Ovary (tissue), 9 donors: ENCODE measurements around the gene ADCY5. TPM values are rescaled to one million over a fixed set of nuclear protein-coding genes. Genes with fewer than 3 reads are reported as not detected.

Experiments used
- DNase-seq, 5 donors: peaks; one replicate each; pipeline ENCODE4 v3.0.0-alpha.2; 2019 to 2020
- H3K27ac ChIP-seq, 2 donors: fragments of 200-600 bp; one replicate each; pipeline versions ENCODE4 v1.5.1 to v1.8.0; 2019 to 2022
- H3K27me3 ChIP-seq: fragments of 200-600 bp; one replicate; pipeline ENCODE4 v1.8.0; 2022
- H3K36me3 ChIP-seq: fragments of 200-600 bp; sonication (generic); one replicate; pipeline ENCODE4 v1.5.1; 2019
- H3K4me1 ChIP-seq: one replicate; pipeline ENCODE4 v1.8.1; 2013; ENCODE audit warnings: mild to moderate bottlenecking, moderate library complexity; ENCODE audit not compliant: insufficient read depth
- H3K4me3 ChIP-seq: fragments of 200-600 bp; sonication (generic); one replicate; pipeline ENCODE4 v1.5.1; 2017
- H3K9me3 ChIP-seq, 2 donors: fragments of 200-600 bp in 1 of 2; sonication (generic) in 1 of 2; one replicate each; pipeline versions ENCODE4 v1.5.1 to v1.8.1; 2013 to 2019; ENCODE audit warnings: mild to moderate bottlenecking in 1 of 2, moderate library complexity in 1 of 2
- CTCF ChIP-seq, 3 donors: fragments of 450-650 bp in 2 of 3; fragments of 200-600 bp in 1 of 3; IDR thresholded peaks; one replicate each; pipeline versions ENCODE4 v1.5.1 to v1.8.0; 2016 to 2022; ENCODE audit warnings: antibody characterized with exemption in 3 of 3, mild to moderate bottlenecking in 1 of 3
- EP300 ChIP-seq: sonication (generic); formaldehyde crosslinking; IDR thresholded peaks from one replicate; pipeline ENCODE4 v1.6.1; 2017; ENCODE audit warnings: antibody characterized with exemption
- POLR2A ChIP-seq: fragments of 450-650 bp; IDR thresholded peaks from one replicate; pipeline ENCODE4 v1.6.1; 2017; ENCODE audit warnings: antibody characterized with exemption, mild to moderate bottlenecking, moderate library complexity
- WGBS, 3 donors: extraction: QIAGEN DNeasy Blood & Tissue Kit in 1 of 3; methylation state at CpG; one replicate each; pipeline versions ENCODE4 v1.1.5 to v1.1.7; 2013 to 2017; 5-methylcytosine and 5-hydroxymethylcytosine counted together
- intact Hi-C, 4 donors: fragments of 100-400 bp; cut with DNase I; formaldehyde crosslinking; loops; one replicate each; pipeline versions ENCODE4 v1.11.0 to v1.15.1; 2022 to 2023
- polyA plus RNA-seq, 2 donors: library from polyadenylated mRNA; stranded (reverse); fragments of 200-250 nt in 1 of 2; fragments of 350-450 nt in 1 of 2; fragmentation: Illumina TruSeq in 1 of 2; extraction: RNeasy Lipid Tissue Mini Kit (QIAGEN cat#74804) in 1 of 2; gene quantifications; one replicate each; pipeline ENCODE4 v1.2.3, GENCODE V29; 2013 to 2014
- total RNA-seq, 7 donors: library from RNA; depleted of rRNA in 2 of 7; stranded (reverse); fragments of >200 nt in 2 of 7; fragmentation: NEBNext Ultra II Directional in 3 of 7; extraction: Animal tissue kit (Norgen Biotek cat#: 25700) in 3 of 7; gene quantifications; one replicate each; pipeline versions ENCODE4 v1.1.0 to v1.2.4, GENCODE V29; 2016 to 2023
- donor health status: DM: no; HTN: no; CAD: no; lungs with moderate emphysema.
- donor health status: DM: no; HTN: no; CAD: no.
- donor health status: Bipolar disorder and iron deficiency.
- donor health status: DM: yes; HTN: yes; CAD: no.
- donor health status: DM: no; HTN: no; CAD: no.
- donor health status: DM: yes; HTN: yes; CAD: no.

The ADCY5 gene
- total and polyA plus RNA-seq, 9 donors: 5.3 to 36.2 (median 20.3) TPM

- H3K27ac ChIP-seq: no peak overlapping the region
- TF ChIP-seq POLR2A (no peak), EP300 (no peak), CTCF (IDR thresholded peaks at IDR 0.05) (no peak)
- DNase-seq: no peak
- no peaks in the 10 kb centered on the region for H3K36me3 ChIP-seq
- intact Hi-C loops: loop anchor here in 2 of 4 donors (5.0 kb wide), 3 partner anchors 162 to 1802 kb away; no protein-coding TSS in a partner anchor
- WGBS, 3 donors: 91 to 93% (median 91%) methylated on average over 14 to 15 of the region's 15 CpGs
- H3K4me1 ChIP-seq: peaks cover 3% of the 10 kb centered on the region
- no peaks in the 10 kb centered on the region for H3K9me3 ChIP-seq
- H3K27me3 ChIP-seq: no peaks in the 10 kb centered on the region
- H3K4me3 ChIP-seq: no peak overlapping the region
Observed at GRCh38 chr3:123324880-123325765, 123.8 kb downstream of the ADCY5 start.

- Histone ChIP-seq H3K27ac (no peak overlapping the region), H3K36me3 (no peaks in the 10 kb centered on the region), H3K27me3 (no peaks in the 10 kb centered on the region), H3K4me1 (no peaks in the 10 kb centered on the region), H3K4me3 (no peak overlapping the region), H3K9me3 (no peaks in the 10 kb centered on the region)
- TF ChIP-seq POLR2A: no peak
- no peak for TF ChIP-seq CTCF (IDR thresholded peaks at IDR 0.05)
- TF ChIP-seq EP300: no peak
- intact Hi-C loops: no loop called here
- no peak for DNase-seq
- WGBS, 3 donors: 93 to 100% (median 94%) methylated on average over 1 of the region's 1 CpG
Observed at GRCh38 chr3:123323781-123324180, 125.1 kb downstream of the ADCY5 start.

- H3K27me3 ChIP-seq: no peaks in the 10 kb centered on the region
- no peak overlapping the region for H3K27ac ChIP-seq
- TF ChIP-seq CTCF (IDR thresholded peaks at IDR 0.05): no peak
- no peak overlapping the region for H3K4me3 ChIP-seq
- no peaks in the 10 kb centered on the region for H3K4me1 ChIP-seq
- intact Hi-C loops: no loop called here
- no peak for DNase-seq
- WGBS, 3 donors: 85 to 87% (median 85%) methylated on average over 11 of the region's 11 CpGs
- H3K36me3 ChIP-seq: no peaks in the 10 kb centered on the region
- H3K9me3 ChIP-seq: no peaks in the 10 kb centered on the region
Observed at GRCh38 chr3:123322866-123323265, 126.0 kb downstream of the ADCY5 start.

GRCh38 chr3:123321806-123322205 is 127.1 kb downstream of the ADCY5 start:
- Histone ChIP-seq H3K4me3 (no peak overlapping the region), H3K4me1 (no peaks in the 10 kb centered on the region), H3K9me3 (no peaks in the 10 kb centered on the region), H3K27ac (no peak overlapping the region), H3K36me3 (no peaks in the 10 kb centered on the region), H3K27me3 (no peaks in the 10 kb centered on the region)
- TF ChIP-seq EP300 (no peak), CTCF (IDR thresholded peaks at IDR 0.05) (no peak), POLR2A (no peak)
- DNase-seq: no peak
- intact Hi-C loops: no loop called here
- WGBS, 3 donors: 84 to 89% (median 88%) methylated on average over 8 of the region's 8 CpGs
